Adrenal gland (tissue), 5 donors: ENCODE measurements around the gene SLC66A3.

Experiments
- CTCF ChIP-seq, 6 experiments: fragments of 450-650 bp in 4 of 6; fragments of 200-600 bp in 2 of 6; sonication (generic) in 1 of 6; IDR thresholded peaks; 1 replicate in 5 of 6; 2 replicates in 1 of 6; pipeline versions ENCODE4 v1.5.1 to v1.8.0; 2016 to 2021; ENCODE audit warnings: antibody characterized with exemption in 6 of 6, mild to moderate bottlenecking in 2 of 6, moderate library complexity in 1 of 6
- POLR2A ChIP-seq, 2 donors: fragments of 450-650 bp; IDR thresholded peaks; one replicate each; pipeline ENCODE4 v1.6.1; 2017; ENCODE audit warnings: antibody characterized with exemption in 2 of 2, mild to moderate bottlenecking in 2 of 2, moderate library complexity in 1 of 2
- donor health status: DM: no; HTN: no; CAD: no.

- TF ChIP-seq CTCF (IDR thresholded peaks at IDR 0.05) (no peak), POLR2A (IDR thresholded peaks at IDR 0.05) (no peak)
Measured at GRCh38 chr2:11168488-11168887, 13.2 kb downstream of the SLC66A3 start.
